Mesendoderm (in vitro differentiated cells): ENCODE data around the gene CHST11.

ENCODE experiments used
- DNase-seq: peaks from one replicate; pipeline ENCODE4 v3.0.0; 2013
- H2AK5ac ChIP-seq: 2 replicates; pipeline ENCODE4 v1.6.1; 2013; ENCODE audit warnings: low read length, inconsistent platforms
- H2BK120ac ChIP-seq: 2 replicates; pipeline ENCODE4 v1.6.1; 2013; ENCODE audit warnings: low read depth, mild to moderate bottlenecking, low read length, moderate library complexity, mixed read lengths
- H2BK15ac ChIP-seq: replicated peaks from 2 replicates; pipeline ENCODE4 v1.6.1; 2013; ENCODE audit warnings: low read depth, mild to moderate bottlenecking, moderate library complexity
- H2BK5ac ChIP-seq: 2 replicates; pipeline ENCODE4 v1.6.1; 2013; ENCODE audit warnings: low read length, inconsistent platforms
- H3K18ac ChIP-seq: 2 replicates; pipeline ENCODE4 v1.6.1; 2013; ENCODE audit warnings: mild to moderate bottlenecking, low read length, mixed read lengths
- H3K23ac ChIP-seq: one replicate; pipeline ENCODE4 v1.6.1; 2013; ENCODE audit warnings: low read length
- H3K27ac ChIP-seq: 2 replicates; pipeline ENCODE4 v1.5.1; 2013; ENCODE audit warnings: low read depth, mild to moderate bottlenecking, inconsistent platforms, low read length, moderate library complexity
- H3K27me3 ChIP-seq: 2 replicates; pipeline ENCODE4 v1.6.1; 2013; ENCODE audit warnings: low read length, control low read depth, mild to moderate bottlenecking, inconsistent platforms; ENCODE audit not compliant: insufficient read depth, poor library complexity
- H3K36me3 ChIP-seq: 2 replicates; pipeline ENCODE4 v1.6.1; 2013; ENCODE audit warnings: low read length, inconsistent platforms; ENCODE audit not compliant: control insufficient read depth, insufficient read depth
- H3K4ac ChIP-seq: one replicate; pipeline ENCODE4 v1.6.1; 2013; ENCODE audit warnings: low read depth, mild to moderate bottlenecking, low read length, moderate library complexity
- H3K4me1 ChIP-seq: 2 replicates; pipeline ENCODE4 v1.6.1; 2013; ENCODE audit warnings: low read depth, low read length, inconsistent platforms; ENCODE audit not compliant: control insufficient read depth
- H3K4me2 ChIP-seq: 2 replicates; pipeline ENCODE4 v1.6.1; 2013; ENCODE audit warnings: low read length
- H3K4me3 ChIP-seq: 2 replicates; pipeline ENCODE4 v1.5.1; 2013; ENCODE audit warnings: mild to moderate bottlenecking, low read length
- H3K56ac ChIP-seq: one replicate; pipeline ENCODE4 v1.6.1; 2013; ENCODE audit warnings: low read length
- H3K79me1 ChIP-seq: 2 replicates; pipeline ENCODE4 v1.6.1; 2013; ENCODE audit warnings: low read length, inconsistent platforms
- H3K79me2 ChIP-seq: 2 replicates; pipeline ENCODE4 v1.6.1; 2013; ENCODE audit warnings: mild to moderate bottlenecking, low read length; ENCODE audit not compliant: control insufficient read depth, insufficient read depth
- H3K9ac ChIP-seq: 2 replicates; pipeline ENCODE4 v1.6.1; 2013; ENCODE audit warnings: low read length, inconsistent platforms
- H4K5ac ChIP-seq: one replicate; pipeline ENCODE4 v1.6.1; 2013; ENCODE audit warnings: low read length
- H4K8ac ChIP-seq: one replicate; pipeline ENCODE4 v1.6.1; 2013; ENCODE audit warnings: low read depth, mild to moderate bottlenecking, control low read depth, low read length, moderate library complexity
- WGBS: extraction: QIAGEN DNeasy Blood & Tissue Kit; methylation state at CpG from one replicate; pipeline ENCODE4 v1.1.7; 2013; ENCODE audit warnings: low lambda C conversion rate, missing lambda C conversion rate; ENCODE audit not compliant: insufficient coverage; ENCODE audit errors: extremely low coverage; 5-methylcytosine and 5-hydroxymethylcytosine counted together

The CHST11 gene

GRCh38 chr12:104498211-104498801, 41.6 kb downstream of the CHST11 start:
- H3K18ac ChIP-seq = no peak overlapping the region
- H3K4me2 ChIP-seq = no peak overlapping the region
- H2BK15ac ChIP-seq = no peak overlapping the region
- H3K9ac ChIP-seq = no peak overlapping the region
- no peak overlapping the region for H3K4me3 ChIP-seq
- H3K79me2 ChIP-seq = no peaks in the 10 kb centered on the region
- H3K23ac ChIP-seq = no peak overlapping the region
- no peaks in the 10 kb centered on the region for H3K79me1 ChIP-seq
- no peaks in the 10 kb centered on the region for H3K36me3 ChIP-seq
- H3K27ac ChIP-seq = no peak overlapping the region
- no peak overlapping the region for H3K4ac ChIP-seq
- no peak overlapping the region for H4K5ac ChIP-seq
- H3K4me1 ChIP-seq = no peaks in the 10 kb centered on the region
- no peaks in the 10 kb centered on the region for H3K27me3 ChIP-seq
- H2BK120ac ChIP-seq = no peak overlapping the region
- no peak for DNase-seq
- no peak overlapping the region for H3K56ac ChIP-seq
- no peak overlapping the region for H2BK5ac ChIP-seq
- H4K8ac ChIP-seq = no peak overlapping the region
- H2AK5ac ChIP-seq = no peak overlapping the region
- WGBS = no CpG with 5 or more reads among the region's 8 CpGs

- Histone ChIP-seq H2AK5ac (no peak overlapping the region), H3K36me3 (no peaks in the 10 kb centered on the region), H3K4ac (no peak overlapping the region), H2BK120ac (no peak overlapping the region), H3K4me3 (no peak overlapping the region), H4K8ac (no peak overlapping the region), H3K4me2 (no peak overlapping the region), H3K4me1 (peaks cover 3% of the 10 kb centered on the region), H2BK5ac (no peak overlapping the region), H3K9ac (no peak overlapping the region), H3K79me2 (no peaks in the 10 kb centered on the region), H3K23ac (no peak overlapping the region), H4K5ac (no peak overlapping the region), H3K27ac (no peak overlapping the region), H3K56ac (no peak overlapping the region), H2BK15ac (no peak overlapping the region), H3K27me3 (no peaks in the 10 kb centered on the region), H3K18ac (no peak overlapping the region), H3K79me1 (no peaks in the 10 kb centered on the region)
- DNase-seq = no peak
- WGBS = no CpG with 5 or more reads among the region's 4 CpGs
These were observed 43.1 kb downstream of the CHST11 start for GRCh38 chr12:104499668-104500332.

- Histone ChIP-seq H3K56ac (no peak overlapping the region), H4K5ac (no peak overlapping the region), H3K27me3 (no peaks in the 10 kb centered on the region), H3K27ac (no peak overlapping the region), H2BK15ac (no peak overlapping the region), H3K9ac (no peak overlapping the region), H4K8ac (no peak overlapping the region), H3K36me3 (no peaks in the 10 kb centered on the region), H3K18ac (no peak overlapping the region), H3K4ac (no peak overlapping the region), H3K4me1 (peaks cover 3% of the 10 kb centered on the region), H3K23ac (no peak overlapping the region), H3K79me1 (no peaks in the 10 kb centered on the region), H2AK5ac (no peak overlapping the region), H3K4me3 (no peak overlapping the region), H2BK5ac (no peak overlapping the region), H3K79me2 (no peaks in the 10 kb centered on the region), H2BK120ac (no peak overlapping the region), H3K4me2 (no peak overlapping the region)
- no CpG with 5 or more reads among the region's 1 CpG for WGBS
- no peak for DNase-seq
These were observed 44.4 kb downstream of the CHST11 start for GRCh38 chr12:104501115-104501514.

- Histone ChIP-seq H3K23ac (no peak overlapping the region), H3K4me3 (no peak overlapping the region), H3K4me2 (no peak overlapping the region), H3K79me1 (no peaks in the 10 kb centered on the region), H2BK5ac (no peak overlapping the region), H2AK5ac (no peak overlapping the region), H3K79me2 (no peaks in the 10 kb centered on the region), H3K4ac (no peak overlapping the region), H3K4me1 (peaks cover 3% of the 10 kb centered on the region), H4K8ac (no peak overlapping the region), H3K56ac (no peak overlapping the region), H3K36me3 (no peaks in the 10 kb centered on the region), H3K27ac (no peak overlapping the region), H3K27me3 (no peaks in the 10 kb centered on the region), H2BK15ac (no peak overlapping the region), H4K5ac (no peak overlapping the region), H2BK120ac (no peak overlapping the region), H3K9ac (no peak overlapping the region), H3K18ac (no peak overlapping the region)
- DNase-seq = no peak
- no CpG with 5 or more reads among the region's 3 CpGs for WGBS
These were observed 44.9 kb downstream of the CHST11 start for GRCh38 chr12:104501660-104502059.

GRCh38 chr12:104502217-104502616, 45.5 kb downstream of the CHST11 start:
- H3K36me3 ChIP-seq = no peaks in the 10 kb centered on the region
- no peak overlapping the region for H4K5ac ChIP-seq
- no peak overlapping the region for H2BK120ac ChIP-seq
- H3K27me3 ChIP-seq = no peaks in the 10 kb centered on the region
- no peak overlapping the region for H4K8ac ChIP-seq
- H3K56ac ChIP-seq = no peak overlapping the region
- no peak overlapping the region for H2BK5ac ChIP-seq
- no peak overlapping the region for H2BK15ac ChIP-seq
- no peak overlapping the region for H3K18ac ChIP-seq
- no peak overlapping the region for H3K23ac ChIP-seq
- H3K79me1 ChIP-seq = no peaks in the 10 kb centered on the region
- no peaks in the 10 kb centered on the region for H3K79me2 ChIP-seq
- H3K4me3 ChIP-seq = no peak overlapping the region
- no peak overlapping the region for H2AK5ac ChIP-seq
- H3K4me1 ChIP-seq = peaks cover 6% of the 10 kb centered on the region
- DNase-seq = no peak
- no peak overlapping the region for H3K27ac ChIP-seq
- H3K4ac ChIP-seq = no peak overlapping the region
- H3K9ac ChIP-seq = no peak overlapping the region
- no peak overlapping the region for H3K4me2 ChIP-seq
- no CpG with 5 or more reads among the region's 5 CpGs for WGBS

GRCh38 chr12:104502638-104503037, 45.9 kb downstream of the CHST11 start:
- Histone ChIP-seq H3K27me3 (no peaks in the 10 kb centered on the region), H3K4me2 (no peak overlapping the region), H3K18ac (no peak overlapping the region), H3K27ac (no peak overlapping the region), H3K4me1 (peaks cover 9% of the 10 kb centered on the region), H3K9ac (no peak overlapping the region), H3K36me3 (no peaks in the 10 kb centered on the region), H4K8ac (no peak overlapping the region), H2AK5ac (no peak overlapping the region), H3K79me2 (no peaks in the 10 kb centered on the region), H3K4me3 (no peak overlapping the region), H2BK5ac (no peak overlapping the region), H3K79me1 (no peaks in the 10 kb centered on the region), H3K56ac (no peak overlapping the region), H4K5ac (no peak overlapping the region), H3K4ac (no peak overlapping the region), H3K23ac (no peak overlapping the region), H2BK15ac (no peak overlapping the region), H2BK120ac (no peak overlapping the region)
- DNase-seq = no peak
- WGBS = no CpG with 5 or more reads among the region's 6 CpGs
